Measurements from ENCODE around the gene CLEC16A. TPM values are rescaled to one million over a fixed set of nuclear protein-coding genes. Genes with fewer than 3 reads are reported as not detected.
A peak's percentile ranks its signal among the peaks of the same experiment; 100 is the strongest.

The CLEC16A gene
- total and polyA plus RNA-seq, 9 of the 15 experiments (the other 6 are each of a cell fraction or from before 2014, with no cell fraction given) = 1.00 to 22.3 (median 10.0) TPM

- TF ChIP-seq ZNF384 (IDR thresholded peaks at IDR 0.05; ENCODE audit: low read depth, low read length) (0 out of 2 replicates have a peak, but pooled peaks have one; percentile 10), PBX2 (CRISPR knock-in tag; IDR thresholded peaks at IDR 0.05; ENCODE audit: low read depth) (no peak), PBX2 (tag; conservative IDR thresholded peaks at IDR 0.05; ENCODE audit: low read depth) (no peak), MTA2 (IDR thresholded peaks at IDR 0.05; ENCODE audit: low read depth) (peak; percentile 18; the same call in 1 of the 2 replicates), JUND (IDR thresholded peaks at IDR 0.05; ENCODE audit: borderline replicate concordance, low read depth, low read length) (0 out of 2 replicates have a peak, but pooled peaks have one; percentile 2), JUND (tag; IDR thresholded peaks at IDR 0.05; ENCODE audit: borderline replicate concordance, low read depth, low read length) (no peak), FOXA3 (CRISPR knock-in tag; conservative IDR thresholded peaks at IDR 0.05 in 1 of 2, IDR thresholded peaks at IDR 0.05 in 1 of 2) (peak in 1 of 2 experiments; percentile 37; a peak in 2 of 4 replicates), MAFF (IDR thresholded peaks at IDR 0.05; ENCODE audit: low read length) (no peak), SREBF1 (IDR thresholded peaks at IDR 0.05; ENCODE audit: borderline replicate concordance, low read depth, low read length) (no peak), EP300 (IDR thresholded peaks at IDR 0.05; ENCODE audit: low read length) (0 out of 2 replicates have a peak, but pooled peaks have one; percentile 25), MYC (IDR thresholded peaks at IDR 0.05; ENCODE audit: low read depth, low read length) (0 out of 2 replicates have a peak, but pooled peaks have one; percentile 13), MYC (CRISPR knock-in tag; IDR thresholded peaks at IDR 0.05; ENCODE audit: borderline replicate concordance, low read depth) (no peak), ELK1 (CRISPR knock-in tag; IDR thresholded peaks at IDR 0.05) (no peak), SMARCA4 (IDR thresholded peaks at IDR 0.05) (peak; percentile 14; the same call in 1 of the 2 replicates), CBFA2T3 (IDR thresholded peaks at IDR 0.05) (peak; percentile 75), CREB1 (IDR thresholded peaks at IDR 0.05) (no peak), CREB1 (CRISPR knock-in tag; IDR thresholded peaks at IDR 0.05) (no peak), DPF2 (IDR thresholded peaks at IDR 0.05) (peak; percentile 36; the same call in 1 of the 2 replicates), PHF8 (IDR thresholded peaks at IDR 0.05; ENCODE audit: borderline replicate concordance, low read length) (no peak), ZNF124 (CRISPR knock-in tag; IDR thresholded peaks at IDR 0.05) (no peak), NKRF (IDR thresholded peaks at IDR 0.05; ENCODE audit: borderline replicate concordance) (no peak), CBFA2T2 (conservative IDR thresholded peaks at IDR 0.05) (peak; percentile 41), VEZF1 (CRISPR knock-in tag; IDR thresholded peaks at IDR 0.05) (0 out of 2 replicates have a peak, but pooled peaks have one; percentile 14)
These were observed 221.0 kb downstream of the CLEC16A start (continued) for GRCh38 chr16:11165349-11165748.

Data from K562 (cell line).